K562 (cell line): Measurements from ENCODE around the gene TMSB4X. TPM values are rescaled to one million over a fixed set of nuclear protein-coding genes. Genes with fewer than 3 reads are reported as not detected.

ENCODE experiments used
- CTBP1 ChIP-seq: fragments of 450-650 bp; IDR thresholded peaks from 2 replicates; pipeline ENCODE4 v1.6.1; 2016; ENCODE audit warnings: borderline replicate concordance
- FOXP4 ChIP-seq: sonication (generic); formaldehyde crosslinking; IDR thresholded peaks from 2 replicates; pipeline ENCODE4 v1.8.0; 2022; ENCODE audit warnings: mild to moderate bottlenecking, missing genetic modification reagents, borderline replicate concordance
- PCBP1 ChIP-seq: fragments of 200-400 bp; formaldehyde crosslinking; IDR thresholded peaks from 2 replicates; pipeline ENCODE4 v1.6.1; 2018; ENCODE audit warnings: mild to moderate bottlenecking, low read depth, low read length; ENCODE audit not compliant: poor library complexity, severe bottlenecking
- PHF20 ChIP-seq: fragments of 450-650 bp; IDR thresholded peaks from 2 replicates; pipeline ENCODE4 v1.6.1; 2018; ENCODE audit not compliant: partially characterized antibody
- SP1 ChIP-seq: sonication (generic); formaldehyde crosslinking; IDR thresholded peaks from 2 replicates; pipeline ENCODE4 v1.8.1; 2022; ENCODE audit warnings: mild to moderate bottlenecking, missing genetic modification reagents
- TCF7L2 ChIP-seq: fragments of 150-350 bp; IDR thresholded peaks from 2 replicates; pipeline ENCODE4 v1.6.1; 2016; ENCODE audit warnings: low read depth, mild to moderate bottlenecking, low read length, moderate library complexity
- TEAD4 ChIP-seq, 2 experiments: sonication (generic) in 1 of 2; formaldehyde crosslinking in 1 of 2; IDR thresholded peaks; 2 replicates each; pipeline versions ENCODE4 v1.6.1 to v1.8.0; 2012 to 2022; ENCODE audit warnings: borderline replicate concordance in 1 of 2, inconsistent platforms in 1 of 2, low read length in 1 of 2, mild to moderate bottlenecking in 1 of 2, missing genetic modification reagents in 1 of 2
- U2AF2 ChIP-seq: fragments of 200-400 bp; formaldehyde crosslinking; optimal IDR thresholded peaks from 2 replicates; pipeline ENCODE3; 2017; ENCODE audit warnings: low read depth, mild to moderate bottlenecking, low read length
- ZBTB2 ChIP-seq: fragments of 450-650 bp; IDR thresholded peaks from 2 replicates; pipeline ENCODE4 v1.6.1; 2016; ENCODE audit warnings: antibody characterized with exemption
- ZFP91 ChIP-seq: sonication (generic); formaldehyde crosslinking; IDR thresholded peaks from 2 replicates; pipeline ENCODE4 v1.8.0; 2022; ENCODE audit warnings: mild to moderate bottlenecking, missing genetic modification reagents
- ZNF175 ChIP-seq: fragments of 200-800 bp; sonication (Bioruptor generic); IDR thresholded peaks from 2 replicates; pipeline ENCODE4 v1.6.1; 2016; ENCODE audit warnings: low read depth, mild to moderate bottlenecking, missing genetic modification characterization, missing compliant biosample characterization
- ZNF324 ChIP-seq: fragments of 250-450 bp; sonication (Bioruptor Pico); IDR thresholded peaks from 2 replicates; pipeline ENCODE4 v1.4.0; 2020; ENCODE audit warnings: mild to moderate bottlenecking
- ZNF431 ChIP-seq: sonication (generic); formaldehyde crosslinking; IDR thresholded peaks from 2 replicates; pipeline ENCODE4 v1.8.0; 2022; ENCODE audit warnings: mild to moderate bottlenecking, missing genetic modification reagents
- ZNF561 ChIP-seq: fragments of 450-650 bp; formaldehyde crosslinking; conservative IDR thresholded peaks from 2 replicates; pipeline ENCODE4 v1.4.0; 2020; ENCODE audit warnings: mild to moderate bottlenecking, moderate library complexity
- ZSCAN29 ChIP-seq: fragments of 450-650 bp; IDR thresholded peaks from 2 replicates; pipeline ENCODE4 v1.6.1; 2017
- polyA plus RNA-seq, 8 experiments: library from polyadenylated mRNA; depleted of rRNA in 4 of 8; stranded (reverse) in 5 of 8; unstranded in 3 of 8; fragments of >200 nt; fragmentation: Nextera tagmentation in 2 of 8; fragmentation: Illumina TruSeq in 1 of 8; extraction: Ambion mirVana in 2 of 8; extraction: Trizol in 1 of 8; gene quantifications; 2 replicates each; pipeline versions ENCODE4 v1.2.1 to v1.2.3, GENCODE V29; 2011 to 2014; ENCODE audit warnings: inconsistent platforms in 1 of 8, missing spikeins in 1 of 8
- total RNA-seq, 7 experiments: library from RNA; depleted of rRNA in 6 of 7; stranded (reverse); fragments of >200 nt in 6 of 7; fragmentation: Illumina TruSeq in 2 of 7; extraction: Trizol in 2 of 7; gene quantifications; 2 replicates each; pipeline versions ENCODE4 v1.2.1 to v1.2.3, GENCODE V29; 2011 to 2021; ENCODE audit warnings: low replicate concordance in 1 of 7
- TF ChIP-seq, protein P1 (sequence below): sonication (generic); formaldehyde crosslinking; IDR thresholded peaks from 2 replicates; pipeline ENCODE4 v1.8.0; 2022; ENCODE audit warnings: mild to moderate bottlenecking, missing genetic modification reagents

Gene TMSB4X
- total and polyA plus RNA-seq, 9 of the 15 experiments (the other 6 are each of a cell fraction or from before 2014, with no cell fraction given), result 1,035 to 2,035 (median 1,529) TPM

DNA sequence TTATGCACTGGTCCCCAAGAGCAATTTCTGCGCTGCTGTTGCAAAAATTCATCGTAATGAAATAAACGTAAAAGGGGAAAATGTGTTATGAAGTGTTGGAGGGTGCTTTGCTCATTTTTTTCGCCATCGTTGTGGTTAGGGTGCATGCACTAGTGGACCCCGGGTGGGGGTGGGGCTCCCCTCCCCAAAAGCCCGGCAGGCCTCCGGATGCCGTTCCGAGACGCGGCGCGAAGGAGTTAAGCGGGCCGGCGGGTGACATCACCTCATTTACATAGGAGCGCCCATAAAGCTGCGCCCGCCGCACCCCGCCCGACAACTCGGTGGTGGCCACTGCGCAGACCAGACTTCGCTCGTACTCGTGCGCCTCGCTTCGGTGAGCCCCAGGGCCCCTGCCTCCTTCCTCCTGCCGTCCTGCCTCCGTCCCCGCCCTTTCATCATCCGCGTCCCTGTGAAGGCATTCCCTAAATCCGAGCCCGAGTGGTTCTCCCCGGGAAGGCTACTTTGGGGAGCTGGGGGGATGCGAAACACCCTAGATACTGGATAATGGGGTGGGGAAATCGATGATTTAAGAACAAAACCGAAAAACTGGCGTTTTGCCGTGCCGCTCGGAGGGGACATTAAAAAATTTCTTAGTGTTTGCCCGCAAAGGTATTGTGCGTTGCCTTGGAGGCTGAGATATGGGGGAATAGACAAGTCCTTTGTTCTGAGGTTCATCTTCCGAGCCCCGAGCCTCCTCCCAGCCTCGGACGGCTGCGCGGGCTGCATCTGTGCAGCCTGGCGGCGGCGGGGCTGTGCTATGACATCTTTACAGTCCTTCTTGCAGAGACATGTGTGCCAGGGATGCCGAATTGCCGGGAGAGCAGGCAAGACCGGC lies at the start of gene TMSB4X (continued):
- TF ChIP-seq ZNF175 (CRISPR knock-in tag) (no peak), ZSCAN29 (peak; percentile 60; the same call in 1 of the 2 replicates), ZBTB2 (no peak), U2AF2 (no peak), ZNF324 (CRISPR knock-in tag) (no peak), SP1 (CRISPR knock-in tag) (peak; percentile 79), ZNF431 (CRISPR knock-in tag) (peak; percentile 31; the same call in 1 of the 2 replicates), ZFP91 (no peak), FOXP4 (no peak), TEAD4 (IDR thresholded peaks at IDR 0.05; ENCODE audit: low read length) (peak; percentile 45; the same call in 1 of the 2 replicates), TEAD4 (CRISPR knock-in tag; IDR thresholded peaks at IDR 0.05; ENCODE audit: borderline replicate concordance) (no peak), CTBP1 (no peak), PHF20 (no peak), TCF7L2 (no peak), PCBP1 (peak; percentile 74), ZNF561 (CRISPR knock-in tag) (no peak)
- TF ChIP-seq, protein P1, sequence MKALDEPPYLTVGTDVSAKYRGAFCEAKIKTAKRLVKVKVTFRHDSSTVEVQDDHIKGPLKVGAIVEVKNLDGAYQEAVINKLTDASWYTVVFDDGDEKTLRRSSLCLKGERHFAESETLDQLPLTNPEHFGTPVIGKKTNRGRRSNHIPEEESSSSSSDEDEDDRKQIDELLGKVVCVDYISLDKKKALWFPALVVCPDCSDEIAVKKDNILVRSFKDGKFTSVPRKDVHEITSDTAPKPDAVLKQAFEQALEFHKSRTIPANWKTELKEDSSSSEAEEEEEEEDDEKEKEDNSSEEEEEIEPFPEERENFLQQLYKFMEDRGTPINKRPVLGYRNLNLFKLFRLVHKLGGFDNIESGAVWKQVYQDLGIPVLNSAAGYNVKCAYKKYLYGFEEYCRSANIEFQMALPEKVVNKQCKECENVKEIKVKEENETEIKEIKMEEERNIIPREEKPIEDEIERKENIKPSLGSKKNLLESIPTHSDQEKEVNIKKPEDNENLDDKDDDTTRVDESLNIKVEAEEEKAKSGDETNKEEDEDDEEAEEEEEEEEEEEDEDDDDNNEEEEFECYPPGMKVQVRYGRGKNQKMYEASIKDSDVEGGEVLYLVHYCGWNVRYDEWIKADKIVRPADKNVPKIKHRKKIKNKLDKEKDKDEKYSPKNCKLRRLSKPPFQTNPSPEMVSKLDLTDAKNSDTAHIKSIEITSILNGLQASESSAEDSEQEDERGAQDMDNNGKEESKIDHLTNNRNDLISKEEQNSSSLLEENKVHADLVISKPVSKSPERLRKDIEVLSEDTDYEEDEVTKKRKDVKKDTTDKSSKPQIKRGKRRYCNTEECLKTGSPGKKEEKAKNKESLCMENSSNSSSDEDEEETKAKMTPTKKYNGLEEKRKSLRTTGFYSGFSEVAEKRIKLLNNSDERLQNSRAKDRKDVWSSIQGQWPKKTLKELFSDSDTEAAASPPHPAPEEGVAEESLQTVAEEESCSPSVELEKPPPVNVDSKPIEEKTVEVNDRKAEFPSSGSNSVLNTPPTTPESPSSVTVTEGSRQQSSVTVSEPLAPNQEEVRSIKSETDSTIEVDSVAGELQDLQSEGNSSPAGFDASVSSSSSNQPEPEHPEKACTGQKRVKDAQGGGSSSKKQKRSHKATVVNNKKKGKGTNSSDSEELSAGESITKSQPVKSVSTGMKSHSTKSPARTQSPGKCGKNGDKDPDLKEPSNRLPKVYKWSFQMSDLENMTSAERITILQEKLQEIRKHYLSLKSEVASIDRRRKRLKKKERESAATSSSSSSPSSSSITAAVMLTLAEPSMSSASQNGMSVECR (CRISPR knock-in tag), result 0 out of 2 replicates have a peak, but pooled peaks have one; percentile 10
